ENCODE results near the gene SAMD14. TPM values are rescaled to one million over a fixed set of nuclear protein-coding genes. Genes with fewer than 3 reads are reported as not detected.

SAMD14 gene
- total RNA-seq, 1 donor: 1.1 TPM

- no peak for DNase-seq (ENCODE audit: low read depth in 2 of 3, low spot score in 2 of 3)
Observed at GRCh38 chr17:50060951-50061712, 68.8 kb downstream of the SAMD14 start.

Other genes starting within 250 kb of the SAMD14 start
- under 0.01 TPM for gene DLX4, start 161.0 kb downstream of the SAMD14 start, total RNA-seq
- not detected for gene DLX3, start 134.9 kb downstream of the SAMD14 start, total RNA-seq
- gene ITGA3, start 74.0 kb downstream of the SAMD14 start, total RNA-seq: 10.5 TPM
- gene PDK2, start 34.8 kb downstream of the SAMD14 start, total RNA-seq: 111 TPM
- gene PPP1R9B, start 20.5 kb upstream of the SAMD14 start, total RNA-seq: 42.5 TPM
- not detected for gene SGCA, start 35.8 kb upstream of the SAMD14 start, total RNA-seq
- 0.54 TPM for gene COL1A1, start 71.5 kb upstream of the SAMD14 start, total RNA-seq
- gene TMEM92, start 144.3 kb upstream of the SAMD14 start, total RNA-seq: 0.27 TPM
- 33.7 TPM for gene XYLT2, start 216.0 kb upstream of the SAMD14 start, total RNA-seq
- 54.7 TPM for gene MRPL27, start 243.0 kb upstream of the SAMD14 start, total RNA-seq
- 1.3 TPM for gene EME1, start 243.1 kb upstream of the SAMD14 start, total RNA-seq